B cell (primary cell): ENCODE measurements around the gene CD109.

Experiments
- EZH2 ChIP-seq: IDR thresholded peaks from 2 replicates; pipeline ENCODE4 v1.6.1; 2012; ENCODE audit warnings: borderline replicate concordance, low read depth, mild to moderate bottlenecking, moderate library complexity, low read length; ENCODE audit not compliant: insufficient read depth, poor library complexity, severe bottlenecking
- TF ChIP-seq, protein P1 (sequence below): fragments of 200-600 bp; IDR thresholded peaks from one replicate; pipeline ENCODE4 v1.8.0; 2022; ENCODE audit warnings: antibody characterized with exemption, mild to moderate bottlenecking

DNA sequence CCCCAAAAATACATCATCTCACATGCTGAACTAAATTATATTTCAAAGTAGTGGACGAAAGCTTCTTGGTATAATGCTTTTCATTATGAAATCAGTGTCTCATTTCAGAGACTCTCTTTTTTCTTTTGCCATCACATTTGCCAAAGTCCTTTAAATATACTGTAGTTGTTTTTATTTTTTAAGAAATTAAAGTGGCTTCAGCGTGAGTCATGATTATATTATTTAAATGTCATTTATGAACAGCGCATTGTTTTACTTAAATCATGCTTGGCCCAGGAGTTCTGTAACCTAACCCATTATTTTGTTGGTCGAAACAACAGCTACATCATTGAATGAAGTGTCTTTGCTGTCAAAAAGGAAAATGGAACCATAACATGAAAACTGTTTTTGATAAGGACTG is 100.9 kb downstream of the CD109 start:
- TF ChIP-seq, protein P1, sequence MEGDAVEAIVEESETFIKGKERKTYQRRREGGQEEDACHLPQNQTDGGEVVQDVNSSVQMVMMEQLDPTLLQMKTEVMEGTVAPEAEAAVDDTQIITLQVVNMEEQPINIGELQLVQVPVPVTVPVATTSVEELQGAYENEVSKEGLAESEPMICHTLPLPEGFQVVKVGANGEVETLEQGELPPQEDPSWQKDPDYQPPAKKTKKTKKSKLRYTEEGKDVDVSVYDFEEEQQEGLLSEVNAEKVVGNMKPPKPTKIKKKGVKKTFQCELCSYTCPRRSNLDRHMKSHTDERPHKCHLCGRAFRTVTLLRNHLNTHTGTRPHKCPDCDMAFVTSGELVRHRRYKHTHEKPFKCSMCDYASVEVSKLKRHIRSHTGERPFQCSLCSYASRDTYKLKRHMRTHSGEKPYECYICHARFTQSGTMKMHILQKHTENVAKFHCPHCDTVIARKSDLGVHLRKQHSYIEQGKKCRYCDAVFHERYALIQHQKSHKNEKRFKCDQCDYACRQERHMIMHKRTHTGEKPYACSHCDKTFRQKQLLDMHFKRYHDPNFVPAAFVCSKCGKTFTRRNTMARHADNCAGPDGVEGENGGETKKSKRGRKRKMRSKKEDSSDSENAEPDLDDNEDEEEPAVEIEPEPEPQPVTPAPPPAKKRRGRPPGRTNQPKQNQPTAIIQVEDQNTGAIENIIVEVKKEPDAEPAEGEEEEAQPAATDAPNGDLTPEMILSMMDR: no peak
- TF ChIP-seq EZH2: no peak
